Cortex of kidney (tissue), 1 donor: Measurements from ENCODE around the gene NQO2.
"Not testable (repeated sequence)": the region's sequence is repeated elsewhere in the genome, so short reads cannot be mapped to it uniquely, and the experiment has no call there.

ENCODE experiments used
- DNase-seq: peaks from one replicate; lab custom pipeline; 2025; lab: John Stamatoyannopoulos, UW

Gene NQO2

DNA sequence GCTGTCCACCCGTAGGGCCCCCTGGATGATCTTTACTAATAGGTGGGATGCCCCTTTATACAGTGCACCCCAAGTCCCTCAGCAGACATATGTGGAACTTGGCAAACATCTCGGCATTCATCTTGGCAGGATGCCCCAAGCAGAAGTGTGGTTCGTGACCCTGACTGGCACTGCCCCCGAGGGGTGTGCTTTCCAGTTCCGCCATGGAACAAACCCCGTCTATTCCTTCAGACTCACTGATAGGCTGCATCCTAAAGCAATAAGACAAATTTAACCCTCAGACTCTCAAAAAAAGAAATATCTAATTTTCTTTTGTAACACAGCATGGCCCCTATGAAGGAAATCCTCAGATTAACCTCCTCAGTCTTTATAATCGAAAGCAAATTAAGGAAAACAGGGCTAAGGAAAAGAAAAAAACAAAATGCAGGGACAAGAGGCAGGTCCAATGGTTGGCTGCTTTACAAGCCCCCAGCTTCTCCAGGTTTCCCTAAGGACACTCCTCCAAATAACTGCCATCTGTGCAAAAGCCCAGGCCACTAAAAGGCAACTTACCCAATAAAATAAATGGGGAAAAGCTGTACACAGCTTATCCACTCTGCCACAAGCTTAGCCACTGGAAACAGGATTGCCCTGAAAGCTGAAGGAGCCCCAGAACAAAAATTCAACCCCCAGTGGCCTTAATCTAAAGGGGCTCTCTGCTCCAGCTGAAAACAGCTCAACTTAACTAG is 38.1 kb downstream of the NQO2 start:
- DNase-seq, result no peak

DNA sequence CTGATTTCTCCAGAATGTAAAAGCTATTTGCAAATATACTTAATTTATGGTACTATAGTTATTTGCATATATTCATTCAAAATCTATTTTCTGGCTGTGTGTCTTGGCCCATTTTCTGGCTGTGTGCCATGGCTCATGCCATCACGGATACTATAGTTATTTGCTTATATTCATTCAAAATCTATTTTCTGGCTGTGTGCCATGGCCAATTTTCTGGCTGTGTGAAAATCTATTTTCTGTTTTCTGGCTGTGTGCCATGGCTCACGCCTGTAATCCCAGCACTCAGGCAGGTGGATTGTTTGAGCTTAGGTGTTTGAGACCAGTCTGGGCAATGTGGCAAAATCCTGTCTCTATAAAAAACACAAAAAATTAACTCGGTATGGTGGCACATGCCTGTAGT is 39.7 kb downstream of the NQO2 start:
- no peak for DNase-seq

DNA sequence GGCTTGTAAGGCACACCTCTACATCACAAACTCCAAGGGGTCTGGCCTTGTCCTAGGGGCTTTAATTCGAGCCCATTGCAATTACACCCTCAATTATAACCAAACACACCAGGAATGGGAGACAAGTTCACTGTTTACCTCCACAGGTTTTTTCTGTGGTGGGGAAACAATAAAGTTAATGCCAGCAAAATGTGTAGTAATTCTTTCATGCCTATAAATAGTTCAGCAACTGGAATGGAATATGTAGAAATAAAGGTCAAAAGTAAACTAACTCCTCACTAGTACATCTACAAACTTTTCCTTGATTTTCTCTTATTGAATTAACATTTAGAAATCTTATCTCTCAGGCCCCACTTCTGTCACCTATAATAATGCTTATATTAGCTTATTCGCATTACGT is 41.5 kb downstream of the NQO2 start:
- no peak for DNase-seq

DNA sequence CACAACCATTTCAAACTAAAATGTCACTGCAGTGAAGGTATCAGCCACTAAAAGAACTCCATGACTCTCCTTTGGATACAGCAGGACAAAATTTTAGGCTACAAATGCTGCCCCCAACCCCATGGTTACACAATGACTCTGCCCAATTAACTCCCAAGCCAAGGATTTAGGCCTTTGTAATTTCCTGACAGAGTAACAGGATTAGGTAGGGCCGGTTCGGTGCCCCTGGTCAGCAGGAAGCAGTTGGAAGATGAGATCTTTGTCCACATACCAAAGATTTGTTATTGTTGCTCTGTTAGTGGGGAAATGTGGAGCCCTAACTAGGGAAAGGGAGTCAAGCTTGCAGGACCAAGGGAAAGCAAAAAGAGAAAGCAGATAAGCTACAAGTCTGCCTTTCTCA is 41.9 kb downstream of the NQO2 start:
- DNase-seq, result no peak

DNA sequence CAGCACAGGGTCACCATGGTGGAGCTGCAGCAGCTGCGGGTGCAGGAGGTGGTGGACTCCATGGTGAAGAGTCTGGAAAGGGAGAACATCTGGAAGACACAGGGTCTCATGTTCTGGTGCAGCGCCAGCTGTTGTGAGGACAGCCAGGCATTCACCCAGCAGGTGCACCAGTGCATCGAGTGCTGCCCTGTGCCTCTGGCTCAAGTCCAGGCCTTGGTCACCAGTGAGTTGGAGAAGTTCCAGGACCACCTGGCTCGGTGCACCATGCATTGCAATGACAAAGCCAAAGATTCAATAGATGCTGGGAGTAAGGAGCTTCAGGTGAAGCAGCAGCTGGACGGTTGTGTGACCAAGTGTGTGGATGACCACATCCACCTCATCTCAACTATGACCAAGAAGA is 45.7 kb downstream of the NQO2 start:
- no peak for DNase-seq

DNA sequence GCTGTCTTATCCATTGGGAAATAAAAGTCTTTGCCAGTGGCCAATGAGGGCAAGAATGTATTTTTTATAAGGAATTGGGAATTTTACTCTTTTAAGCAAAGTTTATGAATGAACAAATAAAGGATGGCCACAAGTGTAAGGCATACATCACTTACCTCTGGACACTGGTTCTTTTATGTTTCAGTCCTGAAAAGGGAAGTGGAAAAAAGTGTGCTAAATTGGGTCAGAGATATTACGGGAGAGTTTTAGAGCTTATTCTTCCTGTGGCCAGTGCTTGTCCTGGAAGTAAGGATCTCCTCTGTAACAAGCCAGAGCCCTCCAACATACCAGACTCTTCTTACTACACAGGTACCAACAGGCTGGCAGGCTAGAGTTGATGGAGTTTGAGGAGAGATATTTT is 46.1 kb downstream of the NQO2 start:
- DNase-seq, result no peak

DNA sequence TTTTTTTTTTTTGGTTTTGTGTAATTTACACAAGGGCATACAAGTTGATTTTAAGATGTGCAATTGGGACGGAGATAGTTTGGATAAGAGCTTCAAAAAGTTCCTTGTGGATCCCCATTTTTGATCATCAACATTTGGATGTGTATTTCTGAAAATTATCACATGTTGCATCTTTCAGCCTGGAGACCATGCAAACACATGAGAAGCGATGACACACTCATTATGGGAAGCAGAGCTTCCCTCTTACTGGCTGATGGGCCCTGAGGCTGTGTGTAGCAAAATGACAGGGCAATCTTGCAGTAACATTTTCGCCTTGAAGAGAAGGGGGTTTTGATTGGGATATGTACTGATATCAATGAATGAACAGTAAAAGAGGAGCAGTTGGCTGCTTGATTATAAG is 46.6 kb downstream of the NQO2 start:
- no peak for DNase-seq

- DNase-seq, result not testable (repeated sequence)
Observed at GRCh38 chr6:3048009-3048408, 48.3 kb downstream of the NQO2 start.

GRCh38 chr6:3052481-3053230 is 53.0 kb downstream of the NQO2 start:
- DNase-seq, result no peak

GRCh38 chr6:3053231-3053508 is 53.5 kb downstream of the NQO2 start:
- DNase-seq, result no peak

- not testable (repeated sequence) for DNase-seq
Observed at GRCh38 chr6:3054229-3055157, 54.8 kb downstream of the NQO2 start.

DNA sequence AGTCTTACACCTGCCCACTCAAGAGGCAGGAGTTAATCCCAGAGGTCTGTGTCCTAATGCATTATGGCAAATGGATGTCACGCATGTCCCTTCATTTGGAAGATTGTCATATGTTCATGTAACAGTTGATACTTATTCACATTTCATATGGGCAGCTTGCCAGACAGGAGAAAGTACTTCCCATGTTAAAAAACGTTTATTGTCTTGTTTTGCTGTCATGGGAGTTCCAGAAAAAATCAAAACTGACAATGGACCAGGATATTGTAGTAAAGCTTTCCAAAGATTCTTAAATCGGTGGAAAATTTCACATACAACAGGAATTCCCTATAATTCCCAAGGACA is 55.4 kb downstream of the NQO2 start:
- not testable (repeated sequence) for DNase-seq

DNA sequence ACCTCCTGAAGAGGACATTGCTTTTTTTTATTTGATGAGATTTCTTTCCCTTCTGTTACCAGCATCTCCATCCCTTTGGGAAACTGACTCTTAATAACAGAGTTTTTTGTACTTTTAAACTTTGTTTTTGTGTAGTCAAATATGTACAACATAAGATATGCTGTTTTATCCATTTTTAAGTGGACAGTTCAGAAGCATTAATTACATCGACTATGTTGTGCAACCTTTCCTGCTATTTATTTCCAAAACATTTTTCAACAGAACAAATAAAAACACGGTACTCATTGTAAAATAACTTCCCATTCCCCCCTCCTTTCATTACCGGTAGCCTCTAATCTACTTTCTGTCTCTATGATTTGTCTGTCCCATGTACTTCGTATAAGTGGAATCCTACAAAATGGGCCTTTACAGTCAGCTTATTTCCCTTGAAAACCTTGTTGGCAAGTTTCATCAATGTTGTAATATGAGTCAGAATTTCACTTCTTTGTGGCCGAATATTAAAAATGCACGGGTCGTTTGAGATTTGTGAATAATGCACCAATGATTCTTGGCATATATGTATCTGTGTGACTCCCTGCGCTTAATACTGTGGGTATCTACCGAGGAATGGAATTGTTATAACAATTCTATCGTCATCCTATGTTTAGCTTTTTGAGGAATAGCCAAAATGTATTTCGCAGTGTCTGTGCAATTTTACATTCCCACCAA is 57.5 kb downstream of the NQO2 start:
- DNase-seq, result no peak

GRCh38 chr6:3058957-3059356 is 59.3 kb downstream of the NQO2 start:
- no peak for DNase-seq

- DNase-seq, result not testable (repeated sequence)
Observed at GRCh38 chr6:3060092-3060491, 60.4 kb downstream of the NQO2 start.

- no peak for DNase-seq
Observed at GRCh38 chr6:3061501-3061941, 61.8 kb downstream of the NQO2 start.

- DNase-seq, result not testable (repeated sequence)
Observed at GRCh38 chr6:3063340-3063732, 63.6 kb downstream of the NQO2 start.

- peak; percentile 30 for DNase-seq
Observed at GRCh38 chr6:3063733-3064700, 64.3 kb downstream of the NQO2 start.

- DNase-seq, result peak; percentile 62
Observed at GRCh38 chr6:3068329-3069214, 68.9 kb downstream of the NQO2 start, which contains the start of gene RIPK1. TSS of gene RIPK1 (plus strand) at chr6:3068494. CDS start at chr6:3076824, 8,330 bp downstream.
